GM23338 (cell line): ENCODE results near the gene IL1RAPL2. TPM values are rescaled to one million over a fixed set of nuclear protein-coding genes. Genes with fewer than 3 reads are reported as not detected.

Experiments used
- ATAC-seq: fragments of 200-7000 bp; cut with Tn5 transposase; 3 replicates; pipeline ENCODE4 v1.9.1; 2020
- DNase-seq: peaks from one replicate; pipeline ENCODE4 v3.0.0-alpha.2; 2015; ENCODE audit warnings: low spot score
- H2AFZ ChIP-seq: fragments of 200-600 bp; sonication (generic); 2 replicates; pipeline ENCODE4 v1.8.0; 2016; ENCODE audit warnings: antibody characterized with exemption, mild to moderate bottlenecking, moderate library complexity
- H3F3A ChIP-seq: fragments of 200-600 bp; sonication (generic); replicated peaks from 2 replicates; pipeline ENCODE4 v1.8.0; 2017; ENCODE audit warnings: antibody characterized with exemption, mixed run types, low read depth
- H3K27ac ChIP-seq: fragments of 200-600 bp; sonication (generic); 2 replicates; pipeline ENCODE4 v1.6.1; 2016; ENCODE audit warnings: low read depth
- H3K27me3 ChIP-seq: fragments of 200-600 bp; sonication (generic); 2 replicates; pipeline ENCODE4 v1.8.0; 2016; ENCODE audit warnings: mild to moderate bottlenecking, mixed run types, moderate library complexity; ENCODE audit not compliant: insufficient read depth
- H3K36me3 ChIP-seq: fragments of 200-600 bp; sonication (generic); 2 replicates; pipeline ENCODE4 v1.8.0; 2016; ENCODE audit warnings: mild to moderate bottlenecking; ENCODE audit not compliant: insufficient read depth
- H3K4me1 ChIP-seq: fragments of 200-600 bp; sonication (generic); 2 replicates; pipeline ENCODE4 v1.8.0; 2016; ENCODE audit warnings: mild to moderate bottlenecking, moderate library complexity; ENCODE audit not compliant: insufficient read depth
- H3K4me2 ChIP-seq: fragments of 200-600 bp; sonication (generic); 2 replicates; pipeline ENCODE4 v1.7.1; 2017; ENCODE audit warnings: mixed run types
- H3K4me3 ChIP-seq: fragments of 200-600 bp; sonication (generic); 2 replicates; pipeline ENCODE4 v1.6.1; 2016; ENCODE audit warnings: mixed run types
- H3K79me2 ChIP-seq: fragments of 200-600 bp; sonication (generic); replicated peaks from 2 replicates; pipeline ENCODE4 v1.8.0; 2017; ENCODE audit warnings: mild to moderate bottlenecking; ENCODE audit not compliant: insufficient read depth
- H3K9me2 ChIP-seq: fragments of 200-600 bp; sonication (generic); 2 replicates; pipeline ENCODE4 v1.8.0; 2017; ENCODE audit not compliant: insufficient read depth
- H4K20me1 ChIP-seq: fragments of 200-600 bp; sonication (generic); replicated peaks from 2 replicates; pipeline ENCODE4 v1.8.0; 2017; ENCODE audit warnings: mild to moderate bottlenecking; ENCODE audit not compliant: insufficient read depth
- H3K27ac Mint-ChIP-seq: 2 replicates; pipeline ENCODE4 v1.8.0; 2020; ENCODE audit warnings: inconsistent platforms, mild to moderate bottlenecking, moderate library complexity, mixed read lengths
- H3K27me3 Mint-ChIP-seq: 3 replicates; pipeline ENCODE4 v1.8.0; 2022; ENCODE audit warnings: low read depth, mild to moderate bottlenecking, moderate library complexity, mixed read lengths, inconsistent platforms; ENCODE audit not compliant: insufficient read depth, poor library complexity
- H3K36me3 Mint-ChIP-seq: 3 replicates; pipeline ENCODE4 v1.8.0; 2021; ENCODE audit warnings: low read depth, mild to moderate bottlenecking, inconsistent platforms, moderate library complexity, mixed read lengths
- H3K4me1 Mint-ChIP-seq: 3 replicates; pipeline ENCODE4 v1.8.0; 2020; ENCODE audit warnings: mild to moderate bottlenecking, inconsistent platforms, mixed read lengths
- H3K4me3 Mint-ChIP-seq: 3 replicates; pipeline ENCODE4 v1.8.0; 2021; ENCODE audit warnings: moderate library complexity, mild to moderate bottlenecking, inconsistent platforms, mixed read lengths
- H3K9me3 Mint-ChIP-seq: 3 replicates; pipeline ENCODE4 v1.8.0; 2020; ENCODE audit warnings: moderate library complexity, mild to moderate bottlenecking, inconsistent platforms, mixed read lengths
- CREB1 ChIP-seq: fragments of 250-450 bp; sonication (Bioruptor Pico); IDR thresholded peaks from 2 replicates; pipeline ENCODE4 v1.5.0; 2020; ENCODE audit warnings: low read depth, mild to moderate bottlenecking, moderate library complexity
- EZH2phosphoT487 ChIP-seq: fragments of 200-600 bp; sonication (generic); IDR thresholded peaks from one replicate; pipeline ENCODE4 v1.8.1; 2018; ENCODE audit warnings: antibody characterized with exemption; ENCODE audit not compliant: unreplicated experiment
- JUNB ChIP-seq: IDR thresholded peaks from one replicate; pipeline ENCODE4 v1.6.1; 2016; ENCODE audit warnings: antibody characterized with exemption; ENCODE audit not compliant: unreplicated experiment
- STAT1 ChIP-seq: IDR thresholded peaks from one replicate; pipeline ENCODE4 v1.6.1; 2016; ENCODE audit warnings: antibody characterized with exemption; ENCODE audit not compliant: unreplicated experiment
- ZNF114 ChIP-seq: fragments of 250-450 bp; sonication (Bioruptor Pico); IDR thresholded peaks from 2 replicates; pipeline ENCODE4 v1.5.0; 2020; ENCODE audit warnings: mild to moderate bottlenecking, moderate library complexity
- polyA plus RNA-seq: library from polyadenylated mRNA; unstranded; fragments of >200 nt; fragmentation: Nextera tagmentation; extraction: Ambion mirVana; gene quantifications from 2 replicates; pipeline ENCODE4 v1.2.1, GENCODE V29; 2016
- total RNA-seq: library from RNA; depleted of rRNA; stranded (reverse); fragments of >200 nt; shearing (Covaris generic); gene quantifications from 2 replicates; pipeline ENCODE4 v1.2.3, GENCODE V29; 2014
- TF ChIP-seq, protein P1 (sequence below): IDR thresholded peaks from 2 replicates; pipeline ENCODE4 v1.6.1; 2016; ENCODE audit warnings: antibody characterized with exemption
- TF ChIP-seq, protein P2 (sequence below): fragments of 250-450 bp; sonication (Bioruptor Pico); IDR thresholded peaks from 2 replicates; pipeline ENCODE4 v1.5.0; 2020; ENCODE audit warnings: mild to moderate bottlenecking, moderate library complexity

IL1RAPL2 gene
- total and polyA plus RNA-seq, 2 experiments from 2014 or later = 0.80 to 0.94 TPM

DNA sequence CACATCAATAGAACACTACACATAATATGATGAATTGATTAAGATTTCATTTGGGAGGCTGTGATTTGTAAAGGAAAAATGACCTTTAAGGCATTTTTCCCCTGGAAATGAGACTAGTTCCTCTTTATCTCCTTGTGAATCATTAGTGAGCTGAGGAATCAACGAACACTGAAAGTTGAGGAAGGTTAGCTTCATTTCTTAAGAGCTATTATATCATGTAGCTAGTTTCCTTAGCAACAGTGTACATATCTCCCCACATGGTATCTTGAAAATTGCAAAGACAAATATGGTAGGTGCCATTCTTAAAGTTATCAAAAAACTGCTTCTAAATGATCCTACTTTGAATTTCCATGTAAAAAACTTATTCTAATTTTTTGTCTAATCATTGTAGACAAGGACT is 1128.8 kb downstream of the IL1RAPL2 start:
- Histone ChIP-seq H3K4me2 (no peak overlapping the region), H3K79me2 (no peaks in the 10 kb centered on the region), H3K4me1 (no peaks in the 10 kb centered on the region), H3K27ac (no peak overlapping the region), H4K20me1 (no peaks in the 10 kb centered on the region), H3K4me3 (no peak overlapping the region), H2AFZ (no peak overlapping the region), H3F3A (no peaks in the 10 kb centered on the region), H3K36me3 (no peaks in the 10 kb centered on the region), H3K9me2 (no peaks in the 10 kb centered on the region), H3K27me3 (no peaks in the 10 kb centered on the region)
- Mint-ChIP-seq H3K9me3 (no peaks in the 10 kb centered on the region), H3K36me3 (no peaks in the 10 kb centered on the region), H3K27ac (no peak overlapping the region), H3K27me3 (peaks cover 2% of the 10 kb centered on the region), H3K4me1 (peaks cover 7% of the 10 kb centered on the region; the same call in 2 of the 3 replicates), H3K4me3 (no peak overlapping the region)
- TF ChIP-seq EZH2phosphoT487 (no peak), ZNF114 (no peak), CREB1 (CRISPR knock-in tag) (no peak), STAT1 (no peak), JUNB (no peak)
- TF ChIP-seq, protein P1, sequence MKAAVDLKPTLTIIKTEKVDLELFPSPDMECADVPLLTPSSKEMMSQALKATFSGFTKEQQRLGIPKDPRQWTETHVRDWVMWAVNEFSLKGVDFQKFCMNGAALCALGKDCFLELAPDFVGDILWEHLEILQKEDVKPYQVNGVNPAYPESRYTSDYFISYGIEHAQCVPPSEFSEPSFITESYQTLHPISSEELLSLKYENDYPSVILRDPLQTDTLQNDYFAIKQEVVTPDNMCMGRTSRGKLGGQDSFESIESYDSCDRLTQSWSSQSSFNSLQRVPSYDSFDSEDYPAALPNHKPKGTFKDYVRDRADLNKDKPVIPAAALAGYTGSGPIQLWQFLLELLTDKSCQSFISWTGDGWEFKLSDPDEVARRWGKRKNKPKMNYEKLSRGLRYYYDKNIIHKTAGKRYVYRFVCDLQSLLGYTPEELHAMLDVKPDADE = no peak
- TF ChIP-seq, protein P2, sequence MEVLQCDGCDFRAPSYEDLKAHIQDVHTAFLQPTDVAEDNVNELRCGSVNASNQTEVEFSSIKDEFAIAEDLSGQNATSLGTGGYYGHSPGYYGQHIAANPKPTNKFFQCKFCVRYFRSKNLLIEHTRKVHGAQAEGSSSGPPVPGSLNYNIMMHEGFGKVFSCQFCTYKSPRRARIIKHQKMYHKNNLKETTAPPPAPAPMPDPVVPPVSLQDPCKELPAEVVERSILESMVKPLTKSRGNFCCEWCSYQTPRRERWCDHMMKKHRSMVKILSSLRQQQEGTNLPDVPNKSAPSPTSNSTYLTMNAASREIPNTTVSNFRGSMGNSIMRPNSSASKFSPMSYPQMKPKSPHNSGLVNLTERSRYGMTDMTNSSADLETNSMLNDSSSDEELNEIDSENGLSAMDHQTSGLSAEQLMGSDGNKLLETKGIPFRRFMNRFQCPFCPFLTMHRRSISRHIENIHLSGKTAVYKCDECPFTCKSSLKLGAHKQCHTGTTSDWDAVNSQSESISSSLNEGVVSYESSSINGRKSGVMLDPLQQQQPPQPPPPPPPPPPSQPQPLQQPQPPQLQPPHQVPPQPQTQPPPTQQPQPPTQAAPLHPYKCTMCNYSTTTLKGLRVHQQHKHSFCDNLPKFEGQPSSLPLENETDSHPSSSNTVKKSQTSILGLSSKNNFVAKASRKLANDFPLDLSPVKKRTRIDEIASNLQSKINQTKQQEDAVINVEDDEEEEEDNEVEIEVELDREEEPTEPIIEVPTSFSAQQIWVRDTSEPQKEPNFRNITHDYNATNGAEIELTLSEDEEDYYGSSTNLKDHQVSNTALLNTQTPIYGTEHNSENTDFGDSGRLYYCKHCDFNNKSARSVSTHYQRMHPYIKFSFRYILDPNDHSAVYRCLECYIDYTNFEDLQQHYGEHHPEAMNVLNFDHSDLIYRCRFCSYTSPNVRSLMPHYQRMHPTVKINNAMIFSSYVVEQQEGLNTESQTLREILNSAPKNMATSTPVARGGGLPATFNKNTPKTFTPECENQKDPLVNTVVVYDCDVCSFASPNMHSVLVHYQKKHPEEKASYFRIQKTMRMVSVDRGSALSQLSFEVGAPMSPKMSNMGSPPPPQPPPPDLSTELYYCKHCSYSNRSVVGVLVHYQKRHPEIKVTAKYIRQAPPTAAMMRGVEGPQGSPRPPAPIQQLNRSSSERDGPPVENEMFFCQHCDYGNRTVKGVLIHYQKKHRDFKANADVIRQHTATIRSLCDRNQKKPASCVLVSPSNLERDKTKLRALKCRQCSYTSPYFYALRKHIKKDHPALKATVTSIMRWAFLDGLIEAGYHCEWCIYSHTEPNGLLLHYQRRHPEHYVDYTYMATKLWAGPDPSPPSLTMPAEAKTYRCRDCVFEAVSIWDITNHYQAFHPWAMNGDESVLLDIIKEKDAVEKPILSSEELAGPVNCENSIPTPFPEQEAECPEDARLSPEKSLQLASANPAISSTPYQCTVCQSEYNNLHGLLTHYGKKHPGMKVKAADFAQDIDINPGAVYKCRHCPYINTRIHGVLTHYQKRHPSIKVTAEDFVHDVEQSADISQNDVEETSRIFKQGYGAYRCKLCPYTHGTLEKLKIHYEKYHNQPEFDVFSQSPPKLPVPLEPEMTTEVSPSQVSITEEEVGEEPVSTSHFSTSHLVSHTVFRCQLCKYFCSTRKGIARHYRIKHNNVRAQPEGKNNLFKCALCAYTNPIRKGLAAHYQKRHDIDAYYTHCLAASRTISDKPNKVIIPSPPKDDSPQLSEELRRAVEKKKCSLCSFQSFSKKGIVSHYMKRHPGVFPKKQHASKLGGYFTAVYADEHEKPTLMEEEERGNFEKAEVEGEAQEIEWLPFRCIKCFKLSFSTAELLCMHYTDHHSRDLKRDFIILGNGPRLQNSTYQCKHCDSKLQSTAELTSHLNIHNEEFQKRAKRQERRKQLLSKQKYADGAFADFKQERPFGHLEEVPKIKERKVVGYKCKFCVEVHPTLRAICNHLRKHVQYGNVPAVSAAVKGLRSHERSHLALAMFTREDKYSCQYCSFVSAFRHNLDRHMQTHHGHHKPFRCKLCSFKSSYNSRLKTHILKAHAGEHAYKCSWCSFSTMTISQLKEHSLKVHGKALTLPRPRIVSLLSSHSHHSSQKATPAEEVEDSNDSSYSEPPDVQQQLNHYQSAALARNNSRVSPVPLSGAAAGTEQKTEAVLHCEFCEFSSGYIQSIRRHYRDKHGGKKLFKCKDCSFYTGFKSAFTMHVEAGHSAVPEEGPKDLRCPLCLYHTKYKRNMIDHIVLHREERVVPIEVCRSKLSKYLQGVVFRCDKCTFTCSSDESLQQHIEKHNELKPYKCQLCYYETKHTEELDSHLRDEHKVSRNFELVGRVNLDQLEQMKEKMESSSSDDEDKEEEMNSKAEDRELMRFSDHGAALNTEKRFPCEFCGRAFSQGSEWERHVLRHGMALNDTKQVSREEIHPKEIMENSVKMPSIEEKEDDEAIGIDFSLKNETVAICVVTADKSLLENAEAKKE (CRISPR knock-in tag) = no peak
- no peak for DNase-seq
- no peak for ATAC-seq
